Measurements from ENCODE around the gene CDKAL1.
"Not testable (repeated sequence)": the region's sequence is repeated elsewhere in the genome, so short reads cannot be mapped to it uniquely, and the experiment has no call there.

CDKAL1 gene

DNA sequence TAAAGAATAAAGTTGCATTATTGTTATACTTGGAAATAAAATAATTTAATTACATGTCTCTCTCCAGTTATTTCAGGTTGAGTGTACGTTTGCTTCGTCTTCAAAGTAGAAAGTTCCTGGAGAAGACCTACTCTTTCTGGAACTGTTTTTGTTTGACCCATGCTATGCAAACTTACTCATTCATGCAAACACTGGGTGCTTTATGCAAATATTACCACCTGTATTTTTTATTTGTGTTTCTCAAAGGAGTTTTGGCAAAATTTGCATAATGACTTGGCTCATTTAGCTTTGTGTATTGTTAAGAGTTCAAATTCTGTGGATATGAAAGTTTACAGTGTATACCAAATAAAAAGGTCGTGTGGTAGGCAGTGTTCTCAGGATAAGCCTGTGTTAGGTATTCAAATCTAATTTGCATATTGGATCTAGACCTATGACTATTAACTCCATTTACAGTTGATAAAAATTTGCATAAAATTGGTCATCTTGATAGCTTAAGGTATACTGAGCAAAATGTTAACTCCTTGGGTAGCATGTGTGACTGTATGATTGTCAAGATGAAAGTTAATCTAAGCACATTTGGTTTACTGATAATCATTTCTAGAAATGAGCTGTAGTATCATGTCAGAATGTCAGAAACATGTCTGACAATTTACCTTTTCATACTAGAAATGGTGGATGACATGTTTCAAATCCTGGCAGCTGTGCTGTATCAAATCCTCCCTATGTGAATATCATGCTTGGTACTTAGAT, 65.2 kb downstream of the CDKAL1 start:
- no peak for DNase-seq

DNA sequence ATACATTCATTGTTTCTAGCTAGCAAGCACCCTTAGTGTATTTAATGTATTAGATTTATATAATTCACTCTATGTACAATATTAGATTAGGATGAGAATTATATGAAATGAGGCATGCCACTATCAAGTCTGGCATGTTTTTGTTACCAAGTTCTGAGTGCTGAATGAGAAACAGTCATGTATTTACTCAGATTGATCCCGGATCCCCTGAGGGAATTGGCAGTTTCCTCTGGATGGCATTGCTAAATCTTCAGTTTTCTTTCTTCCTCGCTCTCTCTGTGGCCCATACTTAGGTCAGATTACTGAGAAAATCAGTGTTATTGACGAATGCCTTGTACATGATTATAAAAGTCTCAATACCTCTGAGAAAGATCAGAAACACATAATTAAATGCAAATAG, 66.6 kb downstream of the CDKAL1 start:
- no peak for DNase-seq

DNA sequence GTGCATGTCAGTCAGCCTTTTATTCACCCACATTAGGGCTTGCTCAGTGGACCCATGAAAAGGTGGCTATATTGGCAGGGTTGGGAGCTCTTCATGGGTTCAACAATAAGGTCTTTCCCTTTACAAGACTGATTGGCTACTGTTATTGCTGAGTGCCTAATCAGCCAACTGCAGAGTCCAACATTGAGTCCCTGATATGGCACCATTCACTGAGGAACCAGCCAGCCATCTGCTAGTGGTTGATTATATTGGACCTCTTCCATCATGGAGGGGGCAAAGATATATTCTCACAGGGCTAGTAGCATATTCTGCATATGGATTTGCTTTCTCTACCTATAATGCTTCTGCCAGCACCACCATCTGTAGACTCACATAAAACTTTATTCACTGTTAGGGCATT, 69.9 kb downstream of the CDKAL1 start:
- DNase-seq, result no peak

- no peak for DNase-seq
Measured at GRCh38 chr6:20605061-20605460, 70.8 kb downstream of the CDKAL1 start.

- no peak for DNase-seq
Measured at GRCh38 chr6:20605581-20605980, 71.3 kb downstream of the CDKAL1 start.

GRCh38 chr6:20606831-20607230, 72.6 kb downstream of the CDKAL1 start:
- no peak for DNase-seq

GRCh38 chr6:20608356-20608755, 74.1 kb downstream of the CDKAL1 start:
- no peak for DNase-seq

DNA sequence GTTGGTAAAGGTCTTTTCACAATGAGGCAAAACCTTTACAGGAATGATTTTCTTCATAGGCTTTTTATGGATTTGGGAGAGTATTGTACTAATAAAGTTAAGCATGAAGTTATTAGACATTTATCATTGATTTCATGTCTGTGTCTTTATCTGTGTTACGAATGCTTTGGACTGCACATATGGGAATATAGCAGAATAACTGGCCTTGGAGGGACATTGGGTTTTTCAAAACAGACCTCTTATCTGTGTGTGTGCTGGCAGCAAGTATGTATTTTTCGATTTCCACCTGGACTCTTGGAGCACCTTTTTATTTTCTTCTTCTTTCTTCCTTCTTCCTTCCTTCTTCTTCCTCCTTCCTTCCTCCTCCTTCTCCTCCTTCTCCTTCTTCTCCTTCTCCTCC, 74.6 kb downstream of the CDKAL1 start:
- DNase-seq, result no peak

DNA sequence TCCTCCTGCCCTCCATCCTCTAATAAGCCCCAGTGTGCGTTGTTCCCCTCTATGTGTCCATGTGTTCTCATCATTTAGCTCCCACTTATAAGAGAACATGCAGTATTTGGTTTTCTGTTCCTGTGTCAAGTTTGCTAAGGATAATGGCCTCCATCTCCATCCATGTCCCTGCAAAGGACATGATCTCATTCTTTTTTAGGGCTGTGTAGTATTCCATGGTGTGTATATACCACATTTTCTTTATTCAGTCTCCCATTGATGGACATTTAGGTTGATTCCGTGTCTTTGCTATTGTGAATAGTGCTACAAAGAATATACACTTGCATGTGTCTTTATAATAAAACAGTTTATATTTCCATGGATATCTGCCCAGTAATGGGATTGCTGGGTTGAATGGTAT, 75.7 kb downstream of the CDKAL1 start:
- not testable (repeated sequence) for DNase-seq

GRCh38 chr6:20610636-20611370, 76.5 kb downstream of the CDKAL1 start:
- DNase-seq, result no peak

DNA sequence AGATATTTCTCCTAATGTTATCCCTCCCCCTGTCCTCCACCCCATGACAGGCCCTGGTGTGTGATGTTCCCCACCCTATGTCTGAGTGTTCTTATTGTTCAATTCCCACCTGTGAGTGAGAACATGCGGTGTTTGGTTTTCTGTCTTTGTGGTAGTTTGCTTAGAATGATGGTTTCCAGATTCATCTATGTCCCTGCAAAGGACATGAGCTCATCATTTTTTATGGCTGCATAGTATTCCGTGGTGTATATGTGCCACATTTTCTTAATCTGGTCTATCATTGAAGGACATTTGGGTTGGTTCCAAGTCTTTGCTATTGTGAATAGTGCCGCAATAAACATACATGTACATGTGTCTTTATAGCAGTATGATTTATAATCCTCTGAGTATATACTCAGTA, 83.3 kb downstream of the CDKAL1 start:
- not testable (repeated sequence) for DNase-seq

DNA sequence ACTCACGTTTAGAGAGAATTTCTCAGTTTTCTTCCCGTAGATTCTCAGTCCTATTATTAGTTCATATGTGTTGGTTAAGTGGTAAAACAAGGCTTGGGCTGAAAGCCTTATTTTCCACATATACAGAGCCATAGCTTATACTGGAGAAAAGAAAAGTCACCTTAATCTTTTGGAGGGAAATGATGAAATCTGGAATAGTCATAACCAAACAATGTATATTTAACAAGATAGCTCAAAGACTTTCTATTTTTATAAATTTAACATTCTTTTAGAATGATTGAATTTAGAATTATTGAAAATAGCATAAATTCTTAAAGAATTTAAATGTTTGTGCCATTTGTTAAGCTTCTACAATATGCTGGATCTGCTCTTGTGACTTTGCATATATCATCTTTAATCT, 85.8 kb downstream of the CDKAL1 start:
- no peak for DNase-seq

DNA sequence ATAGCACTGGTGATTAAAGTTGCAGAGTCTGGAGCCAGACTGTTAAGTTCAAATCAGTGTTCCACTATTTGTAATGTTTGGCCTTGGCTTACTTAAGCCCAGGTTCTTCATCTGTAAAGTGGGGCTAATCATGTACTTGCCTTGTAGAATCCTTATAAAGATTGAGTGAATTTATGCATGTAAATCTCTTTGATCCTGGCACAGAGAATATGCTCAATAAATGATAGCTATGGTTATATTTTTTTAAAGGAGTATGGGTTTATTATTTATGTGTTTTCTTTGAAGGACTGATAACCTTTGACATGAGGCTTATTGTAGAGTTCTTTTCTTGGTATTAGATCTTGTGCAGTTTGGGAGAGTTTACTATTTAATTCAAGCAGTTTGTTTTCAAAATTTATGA, 89.5 kb downstream of the CDKAL1 start:
- DNase-seq, result no peak

DNA sequence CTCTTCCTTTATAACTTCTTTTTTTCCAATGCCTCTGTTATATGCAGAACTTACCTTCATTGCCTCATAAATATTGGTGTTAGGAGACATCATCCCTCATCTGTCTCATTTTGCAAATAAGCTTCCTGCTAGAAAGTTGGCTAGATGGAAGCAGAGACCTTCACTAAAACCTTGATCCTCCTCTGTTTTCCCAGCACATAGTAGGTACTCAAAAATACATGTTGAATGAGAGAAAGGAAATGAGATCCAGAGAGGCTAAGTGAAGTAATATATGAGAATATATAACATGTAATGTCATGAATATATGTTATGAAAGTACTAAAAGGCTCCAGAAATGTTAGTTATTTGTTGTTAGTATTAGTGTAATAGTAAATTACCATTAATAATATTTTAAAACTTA, 91.9 kb downstream of the CDKAL1 start:
- DNase-seq, result no peak

DNA sequence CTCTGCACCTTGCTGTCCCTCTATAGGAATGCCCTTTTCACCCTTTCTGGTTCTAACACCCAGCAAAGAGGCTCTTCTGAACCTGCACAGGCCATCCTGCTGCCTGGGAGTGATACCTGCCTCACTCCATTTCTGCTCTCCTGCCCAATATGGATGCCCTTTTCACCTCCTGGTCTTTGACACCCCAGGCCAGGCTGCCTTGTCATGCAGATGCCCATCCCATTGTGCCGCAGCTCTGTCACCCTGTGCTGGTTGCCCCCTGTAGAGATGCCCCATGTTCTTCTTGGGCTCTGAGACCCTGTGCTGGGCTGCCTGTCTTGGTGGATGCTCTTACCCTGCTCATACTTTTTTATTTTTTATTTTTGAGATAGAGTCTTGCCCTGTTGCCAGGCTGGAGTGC, 95.3 kb downstream of the CDKAL1 start:
- DNase-seq, result no peak

DNA sequence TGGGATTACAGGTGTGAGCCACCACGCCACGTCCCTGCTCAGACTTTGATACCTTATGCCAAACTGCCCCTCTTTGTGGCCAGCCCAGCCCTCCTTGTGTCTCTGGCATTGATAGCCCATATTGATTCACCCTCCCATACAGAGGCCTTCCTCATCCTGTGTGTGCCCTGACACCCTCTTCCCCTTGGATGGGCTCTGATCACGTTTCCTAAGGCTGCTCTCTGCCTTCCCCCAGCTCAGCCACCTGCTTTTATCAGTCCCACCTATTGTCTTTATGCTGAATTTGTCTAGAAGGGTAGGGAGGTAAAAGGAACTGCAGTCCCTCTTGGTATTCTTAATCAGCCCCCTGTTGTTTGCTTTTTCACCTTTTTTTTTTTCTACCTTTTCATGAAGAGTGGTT, 95.9 kb downstream of the CDKAL1 start:
- no peak for DNase-seq

DNA sequence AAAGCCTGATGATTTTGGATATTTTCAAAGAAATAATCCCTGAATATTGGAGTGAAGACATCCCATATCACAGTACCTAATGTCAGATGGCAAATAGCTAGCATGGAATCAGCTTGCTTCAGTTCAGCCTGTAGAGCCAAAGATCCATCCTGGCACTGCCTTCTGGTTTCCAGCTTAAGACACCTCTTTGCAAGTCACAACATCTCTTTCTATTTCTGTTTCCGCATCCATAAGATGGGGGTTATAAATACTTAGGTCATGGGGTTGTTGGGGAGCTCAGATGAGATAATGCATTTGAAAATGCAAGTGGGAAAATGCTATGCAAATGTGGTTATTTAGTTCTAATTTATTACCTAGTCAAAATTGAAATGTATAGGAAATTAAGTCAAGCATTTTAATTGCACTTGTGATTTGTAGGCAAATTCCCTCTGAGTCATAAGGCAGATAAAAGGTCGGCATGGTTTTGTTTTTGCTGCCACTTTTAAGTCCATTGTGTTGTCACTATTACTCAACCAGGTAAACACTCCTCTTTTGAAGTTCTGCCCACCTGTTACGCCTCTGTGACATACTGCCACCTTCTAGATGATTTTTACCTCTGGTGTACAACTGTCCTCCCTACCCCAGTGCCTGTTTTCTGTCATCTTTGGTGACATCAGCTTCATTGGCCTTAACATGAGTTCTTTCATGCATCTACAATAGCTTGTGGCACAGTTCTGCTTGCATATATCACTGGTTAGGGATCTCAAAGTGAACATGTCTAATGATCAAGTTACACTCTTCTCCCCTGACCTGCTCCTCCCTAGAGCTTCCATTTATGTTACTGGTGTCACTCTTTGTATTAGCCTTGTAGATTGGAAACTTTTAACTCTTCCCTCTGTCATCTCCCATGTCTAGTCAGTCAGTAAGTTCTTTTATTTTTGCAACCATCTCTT, 96.6 kb downstream of the CDKAL1 start:
- DNase-seq, result no peak

DNA sequence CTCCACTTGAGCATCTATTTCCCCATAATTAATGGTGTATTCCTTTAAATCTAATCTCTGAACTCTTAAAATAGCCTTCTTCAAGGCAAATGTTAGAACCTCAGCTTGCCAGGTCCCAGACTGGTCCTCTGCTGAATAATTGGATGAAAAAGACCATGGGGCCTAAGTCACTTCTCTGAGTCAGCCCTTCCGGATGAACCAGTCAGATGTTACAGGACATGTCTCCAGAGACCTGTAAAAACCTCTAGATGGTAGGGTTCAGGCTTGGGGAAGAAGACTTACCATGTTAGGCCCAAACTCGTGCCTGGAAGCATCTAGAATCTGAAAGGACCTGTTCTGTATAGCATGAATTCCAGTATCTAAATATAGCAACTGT, 97.3 kb downstream of the CDKAL1 start:
- DNase-seq, result no peak

DNA sequence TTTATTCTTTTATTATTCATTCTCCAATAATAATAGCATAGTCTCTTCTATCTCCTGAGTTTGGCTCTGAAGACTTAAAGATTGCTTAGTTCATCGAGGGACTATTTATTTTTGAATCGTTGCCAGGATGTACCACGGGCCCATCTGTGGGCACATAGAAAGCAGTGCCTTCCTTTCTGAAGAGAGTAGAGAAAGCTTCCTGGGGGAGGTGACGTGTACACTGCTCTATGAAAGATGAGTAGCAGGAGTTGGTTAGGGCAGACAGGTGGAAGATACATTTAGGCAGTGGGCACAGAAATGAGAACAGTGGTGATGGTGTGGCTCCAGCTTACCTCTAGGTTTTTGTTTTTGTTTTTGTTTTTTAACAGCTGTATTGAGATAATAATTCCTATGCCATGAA, 98.4 kb downstream of the CDKAL1 start:
- DNase-seq, result no peak

- DNase-seq, result no peak
Measured at GRCh38 chr6:20633566-20634340, 99.5 kb downstream of the CDKAL1 start.

- DNase-seq, result no peak
Measured at GRCh38 chr6:20639161-20639560, 104.9 kb downstream of the CDKAL1 start.

DNA sequence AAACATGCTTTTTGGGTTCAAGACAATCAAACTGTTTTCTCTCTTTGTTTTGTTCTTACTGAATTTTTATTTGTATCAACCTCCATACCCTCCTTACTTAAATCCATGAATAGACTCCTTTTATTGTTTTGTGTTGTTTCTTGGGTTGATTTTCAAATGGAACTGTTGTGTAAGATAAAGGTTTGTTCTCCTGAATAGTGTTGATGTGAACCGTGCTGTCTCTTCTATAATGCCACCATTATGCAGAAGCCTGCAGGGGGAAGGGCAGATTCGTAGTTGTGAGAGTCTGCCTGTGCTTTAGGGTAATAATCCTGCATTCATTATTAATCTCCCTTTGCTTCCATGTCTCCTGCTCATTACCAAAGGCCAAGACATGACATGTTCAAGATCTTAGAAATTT, 105.9 kb downstream of the CDKAL1 start:
- no peak for DNase-seq

DNA sequence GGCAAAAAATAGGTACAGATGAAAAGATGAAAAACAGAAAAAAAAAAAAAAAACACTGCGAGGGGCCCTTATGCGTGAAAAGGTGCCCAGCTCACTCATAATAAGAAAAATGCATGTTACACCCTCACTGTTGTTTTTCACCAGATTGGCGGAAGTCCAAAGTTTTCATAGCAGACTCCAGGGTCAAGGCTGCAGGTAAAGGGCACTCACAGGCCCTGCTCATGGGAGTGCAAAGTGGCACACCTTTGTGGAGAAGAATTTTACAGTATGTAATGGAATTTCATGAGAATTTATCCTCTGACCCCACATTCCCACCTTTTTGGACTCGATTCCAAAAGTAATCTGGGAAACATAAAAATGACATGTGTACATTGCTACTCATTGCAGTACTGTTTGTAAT, 108.2 kb downstream of the CDKAL1 start:
- DNase-seq, result no peak
